AG08396 (cell line): Measurements from ENCODE around the gene RXFP1.
"Not testable (repeated sequence)": the region's sequence is repeated elsewhere in the genome, so short reads cannot be mapped to it uniquely, and the experiment has no call there.

ENCODE experiments used
- DNase-seq: peaks from one replicate; pipeline ENCODE4 v3.0.0; 2012; ENCODE audit warnings: low spot score, mixed read lengths

RXFP1 gene

GRCh38 chr4:158613046-158613445, 91.4 kb downstream of the RXFP1 start:
- DNase-seq, result no peak

GRCh38 chr4:158617956-158618355, 96.3 kb downstream of the RXFP1 start:
- DNase-seq, result no peak

DNA sequence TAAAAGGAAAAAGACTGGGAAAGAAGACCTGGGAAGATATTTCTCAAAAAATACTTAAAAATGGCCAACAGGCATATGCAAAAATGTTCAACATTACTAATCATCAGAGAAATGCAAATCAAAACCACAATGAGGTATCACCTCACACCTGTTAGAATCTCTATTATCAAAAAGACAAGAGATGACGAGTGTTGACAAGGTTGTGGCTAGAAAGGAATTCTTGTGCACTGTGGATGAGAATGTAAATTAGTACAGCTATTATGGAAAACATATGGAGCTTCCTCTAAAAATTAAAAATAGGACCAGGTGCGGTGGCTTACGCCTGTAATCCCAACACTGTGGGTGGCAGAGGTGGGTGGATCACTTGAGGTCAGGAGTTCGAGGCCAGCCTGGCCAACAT, 100.0 kb downstream of the RXFP1 start:
- DNase-seq, result no peak

DNA sequence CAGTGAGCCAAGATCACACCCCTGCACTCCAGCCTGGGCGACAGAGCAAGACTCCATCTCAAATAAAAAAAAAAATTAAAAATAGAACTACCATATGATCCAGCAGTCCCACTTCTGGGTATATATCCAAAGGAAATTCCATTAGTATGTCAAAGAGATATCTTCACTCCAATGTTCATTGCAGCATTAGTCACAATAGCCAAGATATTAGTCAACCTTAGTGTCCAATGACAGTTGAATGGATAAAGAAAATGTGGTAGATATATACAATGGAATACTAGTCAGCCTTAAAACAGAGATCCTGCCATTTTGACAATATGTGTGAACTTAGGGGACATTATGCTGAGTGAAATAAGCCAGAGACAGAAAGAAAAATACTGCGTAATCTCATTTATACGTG, 100.6 kb downstream of the RXFP1 start:
- no peak for DNase-seq

GRCh38 chr4:158624889-158625478, 103.3 kb downstream of the RXFP1 start:
- peak; percentile 24 for DNase-seq

DNA sequence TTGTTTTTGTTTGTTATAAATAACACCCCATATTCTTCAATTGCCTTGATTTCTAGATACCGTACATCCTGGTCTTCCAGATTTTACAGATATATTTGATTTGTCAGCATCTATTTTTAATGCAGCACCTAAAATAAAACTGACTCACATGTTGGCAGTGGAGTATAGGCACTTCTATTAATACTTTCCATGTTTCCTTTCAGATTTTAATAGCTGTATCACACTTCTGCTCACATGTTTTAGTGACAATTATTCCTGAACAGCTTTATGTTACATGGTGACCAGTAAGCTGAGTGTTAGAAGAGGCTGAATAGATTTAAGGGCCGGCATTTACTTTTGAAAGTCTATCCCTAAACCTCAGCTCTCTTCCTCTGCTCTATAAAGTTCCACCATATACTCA, 103.9 kb downstream of the RXFP1 start:
- no peak for DNase-seq

DNA sequence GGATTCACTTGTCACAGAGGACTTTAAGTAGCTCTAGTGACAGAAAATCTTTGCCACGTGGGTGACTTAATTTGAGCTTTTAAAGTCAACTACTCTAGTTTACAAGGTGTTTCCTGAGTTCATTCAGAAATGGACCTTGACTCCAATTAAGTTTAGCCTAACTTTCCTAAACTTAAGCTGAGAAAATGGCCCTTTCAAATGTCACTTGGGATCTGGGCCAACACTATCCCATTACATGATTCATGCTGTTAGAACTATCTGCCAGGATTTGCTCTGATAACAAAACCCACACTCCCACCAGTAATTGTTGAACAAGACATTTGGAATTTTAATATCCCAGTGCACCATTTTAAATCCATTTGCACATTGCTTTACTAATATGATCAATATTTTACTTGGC, 109.2 kb downstream of the RXFP1 start:
- no peak for DNase-seq

GRCh38 chr4:158636619-158637018, 114.9 kb downstream of the RXFP1 start:
- DNase-seq, result no peak

- no peak for DNase-seq
Measured at GRCh38 chr4:158644356-158644755, 122.7 kb downstream of the RXFP1 start.

DNA sequence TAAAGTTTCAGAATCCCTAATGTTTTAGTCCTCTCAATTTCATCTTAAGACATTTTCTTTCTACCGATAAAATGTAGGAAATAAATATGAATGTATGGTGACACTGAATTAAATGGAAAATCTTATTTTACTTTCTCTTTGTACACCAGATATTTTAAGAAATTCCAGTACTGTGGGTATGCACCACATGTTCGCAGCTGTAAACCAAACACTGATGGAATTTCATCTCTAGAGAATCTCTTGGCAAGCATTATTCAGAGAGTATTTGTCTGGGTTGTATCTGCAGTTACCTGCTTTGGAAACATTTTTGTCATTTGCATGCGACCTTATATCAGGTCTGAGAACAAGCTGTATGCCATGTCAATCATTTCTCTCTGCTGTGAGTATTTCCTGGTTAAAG, 123.1 kb downstream of the RXFP1 start:
- no peak for DNase-seq

GRCh38 chr4:158649111-158649680, 127.5 kb downstream of the RXFP1 start:
- DNase-seq, result no peak

- no peak for DNase-seq
Measured at GRCh38 chr4:158652920-158653319, 131.2 kb downstream of the RXFP1 start.

- DNase-seq, result no peak
Measured at GRCh38 chr4:158656439-158656838, 134.8 kb downstream of the RXFP1 start.

- DNase-seq, result no peak
Measured at GRCh38 chr4:158657291-158657690, 135.6 kb downstream of the RXFP1 start.

- not testable (repeated sequence) for DNase-seq
Measured at GRCh38 chr4:158663255-158663654, 141.6 kb downstream of the RXFP1 start.

- not testable (repeated sequence) for DNase-seq
Measured at GRCh38 chr4:158663707-158664625, 142.3 kb downstream of the RXFP1 start.

DNA sequence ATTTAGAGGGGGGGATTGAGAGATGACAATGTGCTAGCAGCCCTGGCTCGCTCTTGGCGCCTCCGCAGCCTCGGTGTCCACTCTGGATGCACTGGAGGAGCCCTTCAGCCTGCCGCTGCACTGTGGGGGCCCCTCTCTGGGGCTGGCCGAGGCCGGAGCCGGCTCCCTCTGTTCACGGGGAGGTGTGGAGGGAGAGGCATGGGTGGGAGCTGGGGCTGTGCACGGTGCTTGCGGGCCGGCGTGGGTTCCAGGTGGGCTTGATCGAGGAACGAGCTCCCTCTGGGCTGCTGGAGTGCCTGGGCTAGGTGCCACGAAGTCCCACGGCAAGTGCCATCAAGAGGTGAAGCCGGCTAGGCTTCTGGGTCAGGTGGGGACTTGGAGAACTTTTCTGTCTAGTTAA, 143.1 kb downstream of the RXFP1 start:
- DNase-seq, result no peak

DNA sequence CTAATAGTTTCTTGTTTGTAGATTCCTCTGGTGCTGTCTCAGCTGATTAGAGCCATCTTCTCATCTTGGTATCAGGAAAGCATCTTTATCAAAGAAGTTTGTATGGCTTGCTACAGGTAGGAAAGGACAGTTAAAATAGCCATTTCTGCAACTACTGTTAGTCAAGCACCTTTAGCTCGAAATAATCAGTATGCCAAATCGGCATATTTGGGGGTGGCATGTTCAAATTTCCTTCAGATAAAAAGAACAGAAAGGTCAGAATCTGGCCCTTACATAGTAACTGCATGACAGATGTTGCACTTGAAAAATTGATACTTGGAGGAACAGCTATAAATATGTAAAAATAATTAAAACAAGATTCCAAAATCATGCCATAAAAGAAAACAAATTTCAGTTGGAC, 145.2 kb downstream of the RXFP1 start:
- DNase-seq, result no peak

DNA sequence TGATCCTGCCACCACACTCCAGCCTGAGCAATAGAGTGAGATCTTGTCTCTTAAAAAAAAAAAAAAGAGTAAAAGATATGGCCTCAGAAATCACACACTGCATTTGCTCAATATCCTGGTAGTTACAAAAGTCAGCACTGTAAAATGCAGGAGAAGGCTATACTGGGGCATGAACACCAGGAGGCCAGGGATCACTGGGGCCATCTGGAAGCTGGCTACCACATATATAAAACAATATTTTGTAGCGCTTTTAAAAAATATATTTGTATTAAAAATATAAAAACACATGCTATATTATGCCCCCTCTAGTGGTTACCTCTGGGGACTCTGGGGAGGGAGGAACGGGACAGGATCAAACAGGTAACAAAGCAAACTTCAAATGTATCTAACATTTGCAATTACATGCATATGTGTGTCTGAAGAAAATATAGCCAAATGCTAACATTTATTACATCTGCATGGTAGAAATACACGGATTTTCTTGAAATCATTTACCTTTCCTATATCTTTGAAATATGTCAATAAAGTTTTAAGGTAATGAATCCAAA, 146.0 kb downstream of the RXFP1 start:
- DNase-seq, result peak; percentile 68

- no peak for DNase-seq
Measured at GRCh38 chr4:158669310-158669709, 147.6 kb downstream of the RXFP1 start.

DNA sequence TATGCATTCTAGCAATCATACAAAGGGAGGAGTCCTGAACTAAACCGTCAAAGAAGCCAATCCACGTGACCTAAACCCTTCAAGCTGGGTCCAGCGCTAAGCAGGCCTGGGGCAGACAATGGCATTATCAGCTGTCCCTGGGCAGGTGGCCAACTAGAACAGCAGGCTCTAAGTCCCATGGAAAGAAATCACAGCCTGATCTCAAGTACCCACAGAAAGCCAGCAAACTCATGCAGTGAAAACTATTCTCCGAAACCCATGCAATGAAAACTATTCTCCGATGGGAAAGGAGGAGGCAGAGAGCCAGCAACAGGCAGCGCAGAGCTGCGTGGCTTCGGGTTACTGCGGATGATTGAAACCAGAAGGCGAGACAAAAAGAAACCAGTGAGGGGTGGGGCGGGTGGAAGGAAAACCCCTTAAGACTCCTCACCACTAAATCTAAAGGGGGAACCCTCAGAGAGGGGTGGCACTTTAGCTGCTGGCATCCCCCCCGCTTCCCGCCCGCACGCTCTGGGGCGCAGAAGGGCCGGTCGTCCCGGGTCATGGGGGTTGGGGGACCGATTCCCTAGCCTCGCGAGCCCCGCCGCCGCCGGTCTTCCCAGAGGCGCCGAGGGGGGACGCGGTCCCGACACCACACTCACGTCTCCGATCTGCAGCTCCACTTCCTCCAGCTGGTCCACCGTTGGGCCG, 149.4 kb downstream of the RXFP1 start:
- peak; percentile 75 for DNase-seq

DNA sequence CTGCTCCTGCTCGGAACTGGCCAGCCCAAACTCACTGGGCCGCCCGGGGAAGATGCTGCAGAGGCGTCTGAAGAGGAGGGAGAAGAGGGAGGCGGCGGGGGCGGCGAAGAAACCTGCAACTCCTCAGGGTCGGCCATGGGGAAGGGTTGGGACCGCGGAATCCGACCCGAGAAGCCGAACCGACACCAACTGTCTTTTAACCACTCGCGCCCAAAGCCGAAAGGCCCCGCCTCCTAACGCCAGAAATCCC, 149.9 kb downstream of the RXFP1 start, which contains the start of gene C4orf46:
C4orf46 (minus strand) TSS at position 223 of the 250 bp plus-strand sequence; CDS start at position 137, 86 bp downstream.
- no peak for DNase-seq
